DND-41 (cell line): ENCODE results near the gene DNAJC12.

Source experiments
- ATAC-seq: fragments of 200-7000 bp; cut with Tn5 transposase; 3 replicates; pipeline ENCODE4 v1.9.1; 2021; ENCODE audit warnings: low read depth; ENCODE audit not compliant: insufficient read depth
- DNase-seq: peaks from one replicate; pipeline ENCODE4 v3.0.0-alpha.2; 2020
- H2AFZ ChIP-seq: 2 replicates; pipeline ENCODE4 v1.6.0; 2012; ENCODE audit warnings: low read depth, low read length
- H3K27ac ChIP-seq: 2 replicates; pipeline ENCODE4 v1.5.1; 2012; ENCODE audit warnings: low read length, inconsistent platforms
- H3K27me3 ChIP-seq: fragments of 200-600 bp; sonication (generic); 2 replicates; pipeline ENCODE4 v1.6.0; 2012; ENCODE audit warnings: low read length, mild to moderate bottlenecking, inconsistent platforms; ENCODE audit not compliant: insufficient read depth, poor library complexity
- H3K36me3 ChIP-seq: 2 replicates; pipeline ENCODE4 v1.5.1; 2012; ENCODE audit warnings: low read length, inconsistent platforms; ENCODE audit not compliant: insufficient read depth
- H3K4me1 ChIP-seq: 2 replicates; pipeline ENCODE4 v1.5.1; 2012; ENCODE audit warnings: mild to moderate bottlenecking, low read length; ENCODE audit not compliant: insufficient read depth
- H3K4me2 ChIP-seq: 2 replicates; pipeline ENCODE4 v1.6.0; 2012; ENCODE audit warnings: mild to moderate bottlenecking, moderate library complexity, low read length, inconsistent platforms; ENCODE audit not compliant: insufficient read depth
- H3K4me3 ChIP-seq, 2 experiments: fragments of 200-600 bp in 1 of 2; shearing (Covaris generic) in 1 of 2; 2 replicates each; pipeline ENCODE4 v1.5.1; 2012 to 2016; ENCODE audit warnings: inconsistent platforms in 2 of 2, low read length in 2 of 2, mild to moderate bottlenecking in 2 of 2, low read depth in 1 of 2, moderate library complexity in 1 of 2
- H3K79me2 ChIP-seq: 2 replicates; pipeline ENCODE4 v1.6.0; 2012; ENCODE audit warnings: low read length, inconsistent platforms; ENCODE audit not compliant: insufficient read depth
- H3K9ac ChIP-seq: 2 replicates; pipeline ENCODE4 v1.6.0; 2012; ENCODE audit warnings: low read depth, mild to moderate bottlenecking, inconsistent platforms, low read length, moderate library complexity
- H3K9me3 ChIP-seq: 2 replicates; pipeline ENCODE4 v1.5.1; 2012; ENCODE audit warnings: low read length, moderate library complexity, mild to moderate bottlenecking, inconsistent platforms; ENCODE audit not compliant: insufficient read depth, severe bottlenecking
- H4K20me1 ChIP-seq: 2 replicates; pipeline ENCODE4 v1.6.0; 2012; ENCODE audit warnings: low read length; ENCODE audit not compliant: insufficient read depth
- CTCF ChIP-seq: IDR thresholded peaks from 2 replicates; pipeline ENCODE4 v1.5.1; 2012; ENCODE audit warnings: borderline replicate concordance, low read length, moderate library complexity, mild to moderate bottlenecking; ENCODE audit not compliant: poor library complexity, severe bottlenecking; ENCODE audit errors: extremely low read depth
- EZH2 ChIP-seq: IDR thresholded peaks from 3 replicates; pipeline ENCODE4 v1.6.1; 2012; ENCODE audit warnings: borderline replicate concordance, low read depth, mild to moderate bottlenecking, moderate library complexity, low read length, inconsistent platforms; ENCODE audit not compliant: severe bottlenecking

Gene DNAJC12

GRCh38 chr10:67837541-67838314 is at the start of gene DNAJC12:
TSS of gene DNAJC12 (minus strand) at chr10:67838188. CDS start at chr10:67838011, 177 bp downstream.
- Histone ChIP-seq H3K79me2 (no peaks in the 10 kb centered on the region), H3K27ac (peak within 1 kb of the TSS; percentile 9; the same call in 1 of the 2 replicates), H3K9me3 (no peaks in the 10 kb centered on the region), H3K27me3 (no peaks in the 10 kb centered on the region), H3K4me3 (peak within 1 kb of the TSS; percentile 15 to 53; a peak in 3 of 4 replicates), H2AFZ (peak within 1 kb of the TSS; percentile 77), H3K4me2 (peak within 1 kb of the TSS; percentile 64), H4K20me1 (no peaks in the 10 kb centered on the region), H3K4me1 (peaks cover 14% of the 10 kb centered on the region; the same call in 1 of the 2 replicates), H3K36me3 (no peaks in the 10 kb centered on the region), H3K9ac (peak within 1 kb of the TSS; percentile 27; the same call in 1 of the 2 replicates)
- TF ChIP-seq EZH2 (no peak), CTCF (peak; percentile 11)
- DNase-seq (peak; percentile 19), ATAC-seq (peak; percentile 99)

DNA sequence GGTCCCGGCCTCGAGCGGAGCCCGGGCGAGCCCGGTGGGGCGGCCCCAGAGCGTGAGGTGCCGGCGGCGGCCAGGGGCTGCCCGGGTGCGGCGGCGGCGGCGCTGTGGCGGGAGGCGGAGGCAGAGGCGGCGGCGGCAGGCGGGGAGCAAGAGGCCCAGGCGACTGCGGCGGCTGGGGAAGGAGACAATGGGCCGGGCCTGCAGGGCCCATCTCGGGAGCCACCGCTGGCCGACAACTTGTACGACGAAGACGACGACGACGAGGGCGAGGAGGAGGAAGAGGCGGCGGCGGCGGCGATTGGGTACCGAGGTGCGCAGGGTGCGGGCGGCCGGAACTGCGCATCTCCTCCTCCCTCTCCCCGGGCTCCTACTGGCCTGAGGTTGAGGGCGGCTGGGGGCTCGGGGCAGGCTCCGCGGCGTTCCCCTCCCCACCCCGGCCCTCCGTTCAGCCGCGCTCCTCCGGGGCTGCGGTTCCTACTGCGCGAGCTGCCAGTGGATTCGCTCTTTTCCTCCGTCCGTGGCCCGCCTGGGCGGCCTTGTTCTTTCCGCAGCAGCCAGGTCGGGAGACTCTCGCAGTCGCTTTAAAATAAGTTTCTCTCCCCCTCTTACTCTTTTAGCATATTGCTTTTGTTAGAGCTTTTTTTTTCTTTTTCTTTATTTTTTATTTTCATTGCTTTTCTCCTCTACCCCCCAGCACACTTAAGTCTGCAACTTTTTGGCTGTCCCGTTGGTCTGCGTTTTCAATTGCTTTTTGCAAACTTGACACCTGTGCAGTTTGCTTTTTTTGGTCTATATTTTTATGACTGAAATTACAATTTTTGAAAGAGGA is 47.1 kb upstream of the DNAJC12 start:
- DNase-seq (peak; percentile 83), ATAC-seq (peak; percentile 81)
- H3K9me3 ChIP-seq = no peaks in the 10 kb centered on the region
- peaks cover 43% of the 10 kb centered on the region for H3K79me2 ChIP-seq
- H3K27ac ChIP-seq = peak overlapping the region; percentile 43
- H3K4me1 ChIP-seq = peaks cover 30% of the 10 kb centered on the region
- peak overlapping the region; percentile 63 to 86 for H3K4me3 ChIP-seq
- TF ChIP-seq CTCF (no peak), EZH2 (no peak)
- peaks cover 11% of the 10 kb centered on the region; the same call in 1 of the 2 replicates for H4K20me1 ChIP-seq
- H3K4me2 ChIP-seq = peak overlapping the region; percentile 75
- H3K27me3 ChIP-seq = no peaks in the 10 kb centered on the region
- H3K36me3 ChIP-seq = peaks cover 32% of the 10 kb centered on the region
- peak overlapping the region; percentile 91 for H2AFZ ChIP-seq
- peak overlapping the region; percentile 73 for H3K9ac ChIP-seq

DNA sequence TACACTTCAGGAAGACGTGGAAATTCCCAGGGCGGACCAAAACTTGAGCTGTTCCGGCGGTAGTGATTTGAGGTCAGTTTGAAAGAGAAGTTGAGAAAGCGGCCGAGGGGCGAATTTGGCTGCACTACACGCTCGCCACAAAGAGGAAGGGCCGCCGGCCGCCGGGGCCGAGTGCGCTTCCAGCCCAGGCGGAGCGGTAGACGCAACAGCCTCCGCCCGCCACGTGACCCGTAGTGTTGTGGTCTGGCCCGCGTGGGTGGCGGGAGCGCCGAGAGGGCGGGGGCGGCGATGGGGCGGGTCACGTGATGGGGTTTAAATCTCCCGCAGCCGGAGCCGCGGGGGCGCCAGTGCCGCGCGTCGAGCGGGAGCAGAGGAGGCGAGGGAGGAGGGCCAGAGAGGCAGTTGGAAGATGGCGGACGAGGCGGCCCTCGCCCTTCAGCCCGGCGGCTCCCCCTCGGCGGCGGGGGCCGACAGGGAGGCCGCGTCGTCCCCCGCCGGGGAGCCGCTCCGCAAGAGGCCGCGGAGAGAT is 46.4 kb upstream of the DNAJC12 start, which contains the start of gene SIRT1:
Gene SIRT1, plus strand, starts transcription at position 344 of the 529 bp plus-strand sequence. Its CDS starts 66 bp downstream, at position 410.
- Histone ChIP-seq H3K4me1 (peaks cover 27% of the 10 kb centered on the region), H3K9me3 (no peaks in the 10 kb centered on the region), H3K9ac (peak within 1 kb of the TSS; percentile 73), H3K4me2 (peak within 1 kb of the TSS; percentile 75), H3K4me3 (peak within 1 kb of the TSS; percentile 63 to 86), H3K36me3 (peaks cover 25% of the 10 kb centered on the region), H3K27ac (peak within 1 kb of the TSS; percentile 54), H3K79me2 (peaks cover 37% of the 10 kb centered on the region), H3K27me3 (no peaks in the 10 kb centered on the region), H2AFZ (peak within 1 kb of the TSS; percentile 91), H4K20me1 (peaks cover 11% of the 10 kb centered on the region; the same call in 1 of the 2 replicates)
- peak; percentile 93 for DNase-seq
- TF ChIP-seq CTCF (no peak), EZH2 (peak; percentile 26)
- peak; percentile 74 for ATAC-seq
